NT2/D1 (cell line): ENCODE results near the gene OAS2.

Experiments
- SUZ12 ChIP-seq: IDR thresholded peaks from 2 replicates; pipeline ENCODE4 v1.6.1; 2011; ENCODE audit not compliant: insufficient read length, insufficient read depth; ENCODE audit errors: extremely low read depth
- YY1 ChIP-seq: IDR thresholded peaks from 2 replicates; pipeline ENCODE4 v1.6.1; 2011; ENCODE audit not compliant: insufficient read length, insufficient read depth

DNA sequence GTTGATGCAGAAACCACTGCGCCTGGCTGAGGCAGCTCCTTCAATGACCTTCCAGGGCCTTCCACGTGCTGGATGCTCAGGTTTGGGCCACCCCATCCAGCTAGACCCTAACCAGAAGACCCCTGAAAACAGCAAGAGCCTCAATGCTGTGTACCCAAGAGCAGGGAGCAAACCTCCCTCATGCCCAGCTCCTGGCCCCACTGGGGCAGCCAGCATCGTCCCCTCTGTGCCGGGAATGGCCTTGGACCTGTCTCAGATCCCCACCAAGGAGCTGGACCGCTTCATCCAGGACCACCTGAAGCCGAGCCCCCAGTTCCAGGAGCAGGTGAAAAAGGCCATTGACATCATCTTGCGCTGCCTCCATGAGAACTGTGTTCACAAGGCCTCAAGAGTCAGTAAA lies 29.5 kb upstream of the OAS2 start:
- no peak for TF ChIP-seq SUZ12
- no peak for TF ChIP-seq YY1
